HEK293 (cell line): ENCODE results near the gene HOXD3.

Source experiments
- ELK4 ChIP-seq: IDR thresholded peaks from 2 replicates; pipeline ENCODE4 v1.6.1; 2011; ENCODE audit warnings: mild to moderate bottlenecking, low read depth, low read length, borderline replicate concordance
- FEZF1 ChIP-seq: fragments of 450-650 bp; formaldehyde crosslinking; IDR thresholded peaks from 2 replicates; pipeline ENCODE4 v1.5.1; 2016; ENCODE audit warnings: missing biosample characterization, missing genetic modification characterization
- GFI1B ChIP-seq: fragments of 450-650 bp; formaldehyde crosslinking; IDR thresholded peaks from 2 replicates; pipeline ENCODE4 v1.5.1; 2016; ENCODE audit warnings: missing biosample characterization, missing genetic modification characterization
- GLIS1 ChIP-seq: fragments of 450-650 bp; formaldehyde crosslinking; IDR thresholded peaks from 2 replicates; pipeline ENCODE4 v1.5.1; 2016; ENCODE audit warnings: missing biosample characterization, missing genetic modification characterization
- GLIS2 ChIP-seq: fragments of 450-650 bp; formaldehyde crosslinking; IDR thresholded peaks from 2 replicates; pipeline ENCODE4 v1.5.1; 2016; ENCODE audit warnings: missing biosample characterization, missing genetic modification characterization
- HOXC10 ChIP-seq: sonication (generic); formaldehyde crosslinking; IDR thresholded peaks from 2 replicates; pipeline ENCODE4 v1.8.1; 2023; ENCODE audit warnings: mild to moderate bottlenecking, missing genetic modification reagents
- KLF1 ChIP-seq: fragments of 450-650 bp; formaldehyde crosslinking; IDR thresholded peaks from 2 replicates; pipeline ENCODE4 v1.5.1; 2016; ENCODE audit warnings: missing biosample characterization, missing genetic modification characterization
- KLF17 ChIP-seq: fragments of 450-650 bp; formaldehyde crosslinking; IDR thresholded peaks from 2 replicates; pipeline ENCODE4 v1.5.1; 2016; ENCODE audit warnings: missing biosample characterization, missing genetic modification characterization
- MEIS1 ChIP-seq: sonication (generic); formaldehyde crosslinking; IDR thresholded peaks from 2 replicates; pipeline ENCODE4 v1.8.1; 2022; ENCODE audit warnings: missing genetic modification reagents, mild to moderate bottlenecking, borderline replicate concordance
- PRDM4 ChIP-seq: fragments of 450-650 bp; formaldehyde crosslinking; IDR thresholded peaks from 2 replicates; pipeline ENCODE4 v1.5.1; 2017; ENCODE audit warnings: missing biosample characterization, missing genetic modification characterization
- RBAK ChIP-seq: fragments of 450-650 bp; formaldehyde crosslinking; IDR thresholded peaks from 2 replicates; pipeline ENCODE4 v1.5.1; 2016; ENCODE audit warnings: missing biosample characterization, missing genetic modification characterization
- TCF7L2 ChIP-seq: IDR thresholded peaks from 2 replicates; pipeline ENCODE4 v1.6.1; 2011; ENCODE audit warnings: low read depth, mild to moderate bottlenecking, inconsistent platforms, low read length, moderate library complexity, borderline replicate concordance
- ZBTB48 ChIP-seq: fragments of 450-650 bp; formaldehyde crosslinking; IDR thresholded peaks from 2 replicates; pipeline ENCODE4 v1.5.1; 2016; ENCODE audit warnings: missing biosample characterization, missing genetic modification characterization
- ZEB2 ChIP-seq: fragments of 450-650 bp; formaldehyde crosslinking; IDR thresholded peaks from 2 replicates; pipeline ENCODE4 v1.5.1; 2016; ENCODE audit warnings: missing biosample characterization, missing genetic modification characterization
- ZIC2 ChIP-seq: fragments of 450-650 bp; formaldehyde crosslinking; IDR thresholded peaks from 2 replicates; pipeline ENCODE4 v1.5.1; 2016; ENCODE audit warnings: missing biosample characterization, missing genetic modification characterization
- ZNF175 ChIP-seq: fragments of 450-650 bp; formaldehyde crosslinking; IDR thresholded peaks from 2 replicates; pipeline ENCODE4 v1.5.1; 2016; ENCODE audit warnings: missing biosample characterization, missing genetic modification characterization
- ZNF184 ChIP-seq: fragments of 450-650 bp; IDR thresholded peaks from 2 replicates; pipeline ENCODE4 v1.5.1; 2018; ENCODE audit warnings: missing biosample characterization, mild to moderate bottlenecking, missing genetic modification characterization
- ZNF214 ChIP-seq: fragments of 450-650 bp; formaldehyde crosslinking; IDR thresholded peaks from 2 replicates; pipeline ENCODE4 v1.5.1; 2017; ENCODE audit warnings: missing biosample characterization, mild to moderate bottlenecking, missing genetic modification characterization, borderline replicate concordance
- ZNF274 ChIP-seq, 2 experiments: fragments of 200-500 bp in 1 of 2; fragments of 450-650 bp in 1 of 2; sonication (Bioruptor generic) in 1 of 2; formaldehyde crosslinking in 1 of 2; IDR thresholded peaks; 2 replicates each; pipeline versions ENCODE4 v1.5.1 to v1.6.1; 2014 to 2016; ENCODE audit warnings: borderline replicate concordance in 1 of 2, inconsistent platforms in 1 of 2, low read length in 1 of 2, missing biosample characterization in 1 of 2, missing genetic modification characterization in 1 of 2
- ZNF280C ChIP-seq: fragments of 450-650 bp; formaldehyde crosslinking; IDR thresholded peaks from 2 replicates; pipeline ENCODE4 v1.5.1; 2016; ENCODE audit warnings: missing biosample characterization, missing genetic modification characterization
- ZNF292 ChIP-seq: fragments of 450-650 bp; formaldehyde crosslinking; IDR thresholded peaks from 2 replicates; pipeline ENCODE4 v1.5.1; 2016; ENCODE audit warnings: low read depth, missing biosample characterization, missing genetic modification characterization, borderline replicate concordance
- ZNF404 ChIP-seq: fragments of 450-650 bp; formaldehyde crosslinking; IDR thresholded peaks from 2 replicates; pipeline ENCODE4 v1.5.1; 2017; ENCODE audit warnings: missing biosample characterization, missing genetic modification characterization
- ZNF473 ChIP-seq: fragments of 450-650 bp; formaldehyde crosslinking; IDR thresholded peaks from 2 replicates; pipeline ENCODE4 v1.5.1; 2017; ENCODE audit warnings: missing biosample characterization, missing genetic modification characterization
- ZNF488 ChIP-seq: fragments of 450-650 bp; formaldehyde crosslinking; IDR thresholded peaks from 2 replicates; pipeline ENCODE4 v1.5.1; 2016; ENCODE audit warnings: missing biosample characterization, missing genetic modification characterization
- ZNF549 ChIP-seq: fragments of 450-650 bp; IDR thresholded peaks from 2 replicates; pipeline ENCODE4 v1.5.1; 2018; ENCODE audit warnings: missing biosample characterization, missing genetic modification characterization, mild to moderate bottlenecking, inconsistent platforms, moderate library complexity
- ZNF558 ChIP-seq: fragments of 450-650 bp; formaldehyde crosslinking; IDR thresholded peaks from 2 replicates; pipeline ENCODE4 v1.5.1; 2016; ENCODE audit warnings: missing biosample characterization, missing genetic modification characterization
- ZNF571 ChIP-seq: fragments of 450-650 bp; formaldehyde crosslinking; IDR thresholded peaks from 2 replicates; pipeline ENCODE4 v1.5.0; 2017; ENCODE audit warnings: missing biosample characterization, missing genetic modification characterization
- ZNF747 ChIP-seq: fragments of 450-650 bp; formaldehyde crosslinking; IDR thresholded peaks from 2 replicates; pipeline ENCODE4 v1.5.1; 2016; ENCODE audit warnings: missing biosample characterization, missing genetic modification characterization
- ZNF777 ChIP-seq: fragments of 450-650 bp; formaldehyde crosslinking; IDR thresholded peaks from 2 replicates; pipeline ENCODE4 v1.5.1; 2017; ENCODE audit warnings: missing biosample characterization, missing genetic modification characterization, borderline replicate concordance
- ZNF791 ChIP-seq: fragments of 450-650 bp; formaldehyde crosslinking; IDR thresholded peaks from 2 replicates; pipeline ENCODE4 v1.5.1; 2016; ENCODE audit warnings: missing biosample characterization, missing genetic modification characterization
- ZNF837 ChIP-seq: fragments of 450-650 bp; formaldehyde crosslinking; IDR thresholded peaks from 2 replicates; pipeline ENCODE4 v1.5.1; 2016; ENCODE audit warnings: missing biosample characterization, missing genetic modification characterization
- TF ChIP-seq, protein P1 (sequence below): fragments of 450-650 bp; formaldehyde crosslinking; optimal IDR thresholded peaks from 2 replicates; pipeline ENCODE3; 2016; ENCODE audit warnings: missing biosample characterization, mild to moderate bottlenecking, missing genetic modification characterization

Gene HOXD3

GRCh38 chr2:176158855-176159662 lies 2.0 kb downstream of the HOXD3 start (continued):
- TF ChIP-seq ELK4 (no peak), GLIS1 (tag by site-specific recombination) (peak; percentile 94), ZIC2 (tag by site-specific recombination) (peak; percentile 70), ZNF175 (tag by site-specific recombination) (no peak), ZBTB48 (no peak), GFI1B (tag by site-specific recombination) (peak; percentile 47; the same call in 1 of the 2 replicates), ZNF837 (tag by site-specific recombination) (no peak), KLF1 (tag by site-specific recombination) (no peak), KLF17 (tag by site-specific recombination) (peak; percentile 18; the same call in 1 of the 2 replicates), ZNF214 (tag by site-specific recombination) (no peak), MEIS1 (no peak), ZNF280C (tag by site-specific recombination) (no peak), TCF7L2 (peak; percentile 68; the same call in 1 of the 2 replicates), ZNF292 (no peak), ZNF488 (tag by site-specific recombination) (peak; percentile 83; the same call in 1 of the 2 replicates), ZNF274 (IDR thresholded peaks at IDR 0.05; ENCODE audit: low read length) (no peak), ZNF274 (tag by site-specific recombination; IDR thresholded peaks at IDR 0.05; ENCODE audit: borderline replicate concordance) (no peak), ZNF404 (no peak), ZEB2 (tag by site-specific recombination) (0 out of 2 replicates have a peak, but pooled peaks have one; percentile 14), GLIS2 (tag by site-specific recombination) (no peak), ZNF777 (no peak), ZNF558 (no peak), ZNF184 (tag by site-specific recombination) (no peak), FEZF1 (peak; percentile 86), ZNF571 (tag by site-specific recombination) (no peak), ZNF549 (tag by site-specific recombination) (no peak), ZNF473 (no peak), HOXC10 (no peak), PRDM4 (peak; percentile 61), ZNF791 (tag by site-specific recombination) (no peak), RBAK (tag by site-specific recombination) (no peak), ZNF747 (tag by site-specific recombination) (no peak)
- TF ChIP-seq, protein P1, sequence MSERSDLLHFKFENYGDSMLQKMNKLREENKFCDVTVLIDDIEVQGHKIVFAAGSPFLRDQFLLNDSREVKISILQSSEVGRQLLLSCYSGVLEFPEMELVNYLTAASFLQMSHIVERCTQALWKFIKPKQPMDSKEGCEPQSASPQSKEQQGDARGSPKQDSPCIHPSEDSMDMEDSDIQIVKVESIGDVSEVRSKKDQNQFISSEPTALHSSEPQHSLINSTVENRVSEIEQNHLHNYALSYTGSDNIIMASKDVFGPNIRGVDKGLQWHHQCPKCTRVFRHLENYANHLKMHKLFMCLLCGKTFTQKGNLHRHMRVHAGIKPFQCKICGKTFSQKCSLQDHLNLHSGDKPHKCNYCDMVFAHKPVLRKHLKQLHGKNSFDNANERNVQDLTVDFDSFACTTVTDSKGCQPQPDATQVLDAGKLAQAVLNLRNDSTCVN (tag by site-specific recombination): no peak
